Type B pancreatic cell (in vitro differentiated cells): ENCODE measurements around the gene RASL12. TPM values are rescaled to one million over a fixed set of nuclear protein-coding genes. Genes with fewer than 3 reads are reported as not detected.
A peak's percentile ranks its signal among the peaks of the same experiment; 100 is the strongest.
"Not testable (repeated sequence)": the region's sequence is repeated elsewhere in the genome, so short reads cannot be mapped to it uniquely, and the experiment has no call there.

Experiments used
- DNase-seq: peaks from one replicate; pipeline ENCODE4 v3.0.0; 2021; ENCODE audit warnings: mixed read lengths; ENCODE audit not compliant: unreplicated experiment; ENCODE audit errors: extremely low spot score
- H3K27ac Mint-ChIP-seq: 2 replicates; pipeline ENCODE4 v1.8.0; 2021; ENCODE audit warnings: mild to moderate bottlenecking, mixed read lengths
- H3K27me3 Mint-ChIP-seq: 2 replicates; pipeline ENCODE4 v1.8.0; 2021; ENCODE audit warnings: mixed read lengths
- H3K36me3 Mint-ChIP-seq: 2 replicates; pipeline ENCODE4 v1.8.0; 2021; ENCODE audit warnings: mixed read lengths
- H3K4me1 Mint-ChIP-seq: one replicate; pipeline ENCODE4 v1.8.0; 2021; ENCODE audit warnings: mixed read lengths; ENCODE audit not compliant: unreplicated experiment
- H3K4me3 Mint-ChIP-seq: 2 replicates; pipeline ENCODE4 v1.8.0; 2021; ENCODE audit warnings: mild to moderate bottlenecking, mixed read lengths
- H3K9me3 Mint-ChIP-seq: 2 replicates; pipeline ENCODE4 v1.8.0; 2021; ENCODE audit warnings: mixed read lengths
- CTCF ChIP-seq: fragments of 200-600 bp; sonication (generic); conservative IDR thresholded peaks from 2 replicates; pipeline ENCODE4 v1.5.0; 2021; ENCODE audit warnings: antibody characterized with exemption, mild to moderate bottlenecking
- total RNA-seq: library from RNA; stranded (reverse); gene quantifications from 2 replicates; pipeline ENCODE4 v1.2.1, GENCODE V29; 2021; ENCODE audit warnings: low replicate concordance

RASL12 gene
- total RNA-seq, 1 donor from 2014 or later = 4.0 TPM

DNA sequence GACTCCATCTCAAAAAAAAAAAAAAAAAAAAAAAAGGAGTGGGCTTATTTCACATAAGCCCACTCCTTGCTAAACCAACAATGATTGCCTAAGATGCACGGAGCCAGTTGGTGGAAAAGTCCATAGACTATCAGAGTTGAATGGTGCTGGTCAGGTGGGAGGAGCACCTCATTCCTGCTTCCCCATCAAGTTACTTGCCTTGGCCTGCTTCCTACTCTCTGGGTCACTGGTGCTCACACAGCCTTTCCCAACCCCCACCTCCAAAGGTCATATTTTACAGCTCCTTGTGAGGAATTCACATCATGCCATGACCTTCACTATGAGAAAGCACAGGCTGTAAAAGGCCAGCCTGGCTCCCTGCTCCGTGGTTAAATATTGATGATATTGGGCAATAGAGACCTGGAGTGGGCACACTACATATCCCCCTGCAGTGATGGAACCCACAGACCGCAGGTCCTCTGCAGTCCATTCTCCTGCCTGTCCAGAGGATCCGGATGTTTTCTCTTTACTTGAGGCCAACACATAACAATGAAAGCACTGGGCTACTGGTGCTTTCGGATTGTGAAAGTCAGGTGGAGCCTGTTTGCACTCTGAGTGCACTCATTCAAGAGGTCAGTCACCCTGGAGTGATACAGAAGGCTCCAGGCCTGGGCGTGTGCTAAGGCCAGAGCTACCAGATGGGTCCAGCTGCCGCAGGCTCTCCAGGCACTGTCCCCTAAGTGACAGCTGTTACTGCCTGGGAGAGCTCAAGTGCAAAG is 22.9 kb downstream of the RASL12 start, which contains the start of gene SLC51B:
Gene SLC51B, plus strand, starts transcription at position 664 of the 758 bp plus-strand sequence. CDS start 4,618 bp downstream, outside the sequence.
- Mint-ChIP-seq H3K27me3 (peaks cover 3% of the 10 kb centered on the region), H3K27ac (peak within 1 kb of the TSS; percentile 82), H3K4me1 (peaks cover 34% of the 10 kb centered on the region), H3K4me3 (peak within 1 kb of the TSS; percentile 28), H3K9me3 (no peaks in the 10 kb centered on the region), H3K36me3 (no peaks in the 10 kb centered on the region)
- no peak for TF ChIP-seq CTCF
- no peak for DNase-seq

- not testable (repeated sequence) for H3K27me3 Mint-ChIP-seq, H3K9me3 Mint-ChIP-seq, DNase-seq, H3K36me3 Mint-ChIP-seq
- peak overlapping the region; percentile 74 for H3K27ac Mint-ChIP-seq
- H3K4me1 Mint-ChIP-seq = peaks cover 30% of the 10 kb centered on the region
- peak overlapping the region; percentile 28 for H3K4me3 Mint-ChIP-seq
Measured at GRCh38 chr15:65044218-65044617, 23.6 kb downstream of the RASL12 start.

DNA sequence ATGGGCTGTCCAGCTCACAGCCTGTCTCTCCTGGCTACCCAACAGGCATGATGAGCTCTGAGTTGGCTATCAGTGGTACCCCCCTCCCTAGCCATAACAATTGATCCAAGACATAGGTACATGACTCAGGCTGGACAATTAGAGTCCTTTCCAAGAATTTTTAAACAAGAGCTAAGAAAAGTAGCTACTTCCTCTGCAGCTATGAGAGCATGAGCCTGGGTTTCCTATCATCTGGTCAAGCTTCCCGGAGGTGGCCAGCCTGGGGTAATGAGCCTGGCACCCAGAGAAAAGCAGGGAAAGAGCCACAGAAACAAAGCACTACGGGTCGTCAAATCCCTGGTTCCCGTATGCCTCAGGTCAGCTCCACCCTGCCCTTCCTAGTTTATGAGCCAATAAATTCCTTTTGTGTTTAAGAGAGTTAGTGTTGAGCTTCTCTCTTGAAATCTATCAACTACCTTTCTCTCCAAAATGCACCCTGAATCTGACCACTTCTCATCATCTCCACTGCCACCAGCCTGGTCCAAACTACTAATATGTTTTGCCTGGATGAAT is 24.9 kb downstream of the RASL12 start:
- Mint-ChIP-seq H3K4me3 (no peak overlapping the region), H3K27ac (peak overlapping the region; percentile 73), H3K27me3 (peaks cover 3% of the 10 kb centered on the region), H3K9me3 (no peaks in the 10 kb centered on the region), H3K4me1 (peaks cover 31% of the 10 kb centered on the region), H3K36me3 (no peaks in the 10 kb centered on the region)
- DNase-seq = no peak
- TF ChIP-seq CTCF = no peak

- DNase-seq = no peak
- Mint-ChIP-seq H3K4me1 (peaks cover 39% of the 10 kb centered on the region), H3K36me3 (no peaks in the 10 kb centered on the region), H3K27me3 (peaks cover 3% of the 10 kb centered on the region), H3K9me3 (no peaks in the 10 kb centered on the region), H3K4me3 (no peak overlapping the region), H3K27ac (no peak overlapping the region)
- TF ChIP-seq CTCF = no peak
Measured at GRCh38 chr15:65041787-65042186, 26.0 kb downstream of the RASL12 start.

- Mint-ChIP-seq H3K4me1 (peaks cover 43% of the 10 kb centered on the region), H3K27me3 (peaks cover 3% of the 10 kb centered on the region), H3K9me3 (no peaks in the 10 kb centered on the region), H3K4me3 (no peak overlapping the region), H3K27ac (peak overlapping the region; percentile 14), H3K36me3 (no peaks in the 10 kb centered on the region)
- no peak for TF ChIP-seq CTCF
- no peak for DNase-seq
Measured at GRCh38 chr15:65040461-65040860, 27.3 kb downstream of the RASL12 start.

GRCh38 chr15:65038836-65039235 is 29.0 kb downstream of the RASL12 start:
- H3K9me3 Mint-ChIP-seq = no peaks in the 10 kb centered on the region
- H3K4me1 Mint-ChIP-seq = peaks cover 35% of the 10 kb centered on the region
- no peak for TF ChIP-seq CTCF
- no peak for DNase-seq
- H3K36me3 Mint-ChIP-seq = no peaks in the 10 kb centered on the region
- H3K27ac Mint-ChIP-seq = no peak overlapping the region
- no peak overlapping the region for H3K4me3 Mint-ChIP-seq
- H3K27me3 Mint-ChIP-seq = peaks cover 3% of the 10 kb centered on the region
